Right lobe of liver (tissue), 6 donors: ENCODE measurements around the gene ATE1. TPM values are rescaled to one million over a fixed set of nuclear protein-coding genes. Genes with fewer than 3 reads are reported as not detected.

ENCODE experiments used
- ATAC-seq, 4 donors: fragments of 200-7000 bp; cut with Tn5 transposase; one replicate each; pipeline ENCODE4 v1.9.1; 2020; ENCODE audit warnings: mild to moderate bottlenecking in 4 of 4, moderate library complexity in 4 of 4
- DNase-seq, 3 donors: peaks; one replicate each; pipeline ENCODE4 v3.0.0-alpha.2; 2020
- H3K27ac ChIP-seq, 3 donors: fragments of 200-600 bp; one replicate each; pipeline ENCODE4 v1.8.0; 2022
- H3K27me3 ChIP-seq, 2 donors: fragments of 200-600 bp; one replicate each; pipeline ENCODE4 v1.8.0; 2022
- H3K36me3 ChIP-seq, 4 donors: fragments of 200-600 bp; sonication (generic) in 1 of 4; one replicate each; pipeline versions ENCODE4 v1.5.1 to v1.8.0; 2017 to 2022; ENCODE audit warnings: control low read depth in 1 of 4
- H3K4me1 ChIP-seq, 4 donors: fragments of 200-600 bp; sonication (generic) in 1 of 4; one replicate each; pipeline versions ENCODE4 v1.5.1 to v1.8.0; 2017 to 2022; ENCODE audit warnings: control low read depth in 1 of 4
- H3K4me3 ChIP-seq, 3 donors: fragments of 200-600 bp; one replicate each; pipeline ENCODE4 v1.8.0; 2022
- H3K9me3 ChIP-seq, 4 donors: fragments of 200-600 bp; sonication (generic) in 1 of 4; one replicate each; pipeline versions ENCODE4 v1.5.1 to v1.8.0; 2017 to 2022; ENCODE audit warnings: control low read depth in 1 of 4
- CTCF ChIP-seq, 4 donors: fragments of 200-600 bp in 3 of 4; fragments of 450-650 bp in 1 of 4; IDR thresholded peaks; one replicate each; pipeline versions ENCODE4 v1.5.1 to v1.8.0; 2016 to 2022; ENCODE audit warnings: antibody characterized with exemption in 4 of 4, mild to moderate bottlenecking in 2 of 4
- POLR2A ChIP-seq: fragments of 450-650 bp; IDR thresholded peaks from one replicate; pipeline ENCODE4 v1.6.1; 2017; ENCODE audit warnings: antibody characterized with exemption, mild to moderate bottlenecking
- WGBS: methylation state at CpG from one replicate; pipeline ENCODE4 v1.1.6; 2018; ENCODE audit warnings: low coverage, low lambda C conversion rate; ENCODE audit not compliant: insufficient coverage; ENCODE audit errors: missing lambda C conversion rate; 5-methylcytosine and 5-hydroxymethylcytosine counted together
- intact Hi-C, 2 donors: fragments of 100-400 bp; cut with DNase I; formaldehyde crosslinking; loops; one replicate each; pipeline versions ENCODE4 v1.11.2 to v1.14.1; 2022
- total RNA-seq, 6 experiments: library from RNA; depleted of rRNA in 2 of 6; stranded (reverse); fragments of >200 nt in 2 of 6; fragmentation: NEBNext Ultra II Directional in 3 of 6; extraction: Animal tissue kit (Norgen Biotek cat#: 25700) in 3 of 6; gene quantifications; one replicate each; pipeline versions ENCODE4 v1.1.0 to v1.2.4, GENCODE V29; 2016 to 2023
- donor health status: DM: no; HTN: yes; CAD: no.
- donor health status: DM: no; HTN: no; CAD: no.
- donor health status: DM: no; HTN: no; CAD: no.
- donor health status: DM: no; HTN: yes; CAD: no.
- donor health status: DM: no; HTN: yes; CAD: no.

ATE1 gene
- total RNA-seq, 6 experiments from 2014 or later = 17.7 to 21.6 (median 19.9) TPM

DNA sequence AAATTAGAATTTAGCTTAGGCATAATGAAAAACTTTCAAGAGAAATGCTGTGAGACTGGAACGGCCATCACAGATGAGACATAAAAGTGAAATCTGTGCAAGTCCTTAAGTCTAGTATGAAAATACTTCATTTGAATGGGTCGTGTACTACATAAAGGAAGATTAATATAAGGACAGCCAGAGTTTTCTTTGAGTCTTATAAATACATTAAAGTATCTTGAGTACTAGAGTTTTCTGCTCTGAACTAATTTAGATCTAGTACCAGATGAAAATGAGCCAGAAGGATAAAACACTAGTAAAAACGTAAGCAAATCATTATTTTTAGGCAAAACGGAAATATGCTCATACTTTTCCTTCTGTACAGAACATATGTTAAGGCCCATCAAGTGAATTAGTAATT, 93.1 kb downstream of the ATE1 start:
- Histone ChIP-seq H3K4me1 (no peaks in the 10 kb centered on the region), H3K27me3 (no peaks in the 10 kb centered on the region), H3K4me3 (no peak overlapping the region), H3K36me3 (peaks cover 0 to 10% (median 3%) of the 10 kb centered on the region in 4 donors), H3K9me3 (no peaks in the 10 kb centered on the region), H3K27ac (no peak overlapping the region)
- ATAC-seq (no peak), DNase-seq (no peak)
- WGBS = 94% methylated on average over 4 of the region's 4 CpGs
- intact Hi-C loops = no loop called here
- TF ChIP-seq POLR2A (no peak), CTCF (IDR thresholded peaks at IDR 0.05) (no peak)

- intact Hi-C loops = no loop called here
- H3K36me3 ChIP-seq = peaks cover 0 to 10% (median 3%) of the 10 kb centered on the region in 4 donors
- H3K9me3 ChIP-seq = no peaks in the 10 kb centered on the region
- H3K4me3 ChIP-seq = no peak overlapping the region
- H3K4me1 ChIP-seq = no peaks in the 10 kb centered on the region
- ATAC-seq (no peak), DNase-seq (no peak)
- WGBS = 58% methylated on average over 1 of the region's 1 CpG
- TF ChIP-seq POLR2A (no peak), CTCF (IDR thresholded peaks at IDR 0.05) (no peak)
- H3K27ac ChIP-seq = no peak overlapping the region
- H3K27me3 ChIP-seq = no peaks in the 10 kb centered on the region
These were observed 94.4 kb downstream of the ATE1 start for GRCh38 chr10:121833387-121833786.

GRCh38 chr10:121832647-121833046, 95.2 kb downstream of the ATE1 start:
- intact Hi-C loops = no loop called here
- TF ChIP-seq CTCF (IDR thresholded peaks at IDR 0.05) (no peak), POLR2A (no peak)
- no peaks in the 10 kb centered on the region for H3K27me3 ChIP-seq
- WGBS = 87% methylated on average over 2 of the region's 3 CpGs
- ATAC-seq (no peak), DNase-seq (no peak)
- no peak overlapping the region for H3K27ac ChIP-seq
- H3K36me3 ChIP-seq = peaks cover 0 to 17% (median 3%) of the 10 kb centered on the region in 4 donors
- H3K9me3 ChIP-seq = no peaks in the 10 kb centered on the region
- H3K4me3 ChIP-seq = no peak overlapping the region
- H3K4me1 ChIP-seq = no peaks in the 10 kb centered on the region

- no peak overlapping the region for H3K27ac ChIP-seq
- DNase-seq = no peak
- H3K27me3 ChIP-seq = no peaks in the 10 kb centered on the region
- H3K4me1 ChIP-seq = no peaks in the 10 kb centered on the region
- no peak overlapping the region for H3K4me3 ChIP-seq
- H3K36me3 ChIP-seq = peaks cover 0 to 18% (median 3%) of the 10 kb centered on the region in 4 donors
- TF ChIP-seq POLR2A (no peak), CTCF (IDR thresholded peaks at IDR 0.05) (no peak)
- H3K9me3 ChIP-seq = no peaks in the 10 kb centered on the region
- no peak for ATAC-seq
- 100% methylated on average over 1 of the region's 1 CpG for WGBS
- intact Hi-C loops = no loop called here
These were observed 96.1 kb downstream of the ATE1 start for GRCh38 chr10:121831777-121832176.

GRCh38 chr10:121831237-121831636, 96.6 kb downstream of the ATE1 start:
- H3K9me3 ChIP-seq = no peaks in the 10 kb centered on the region
- no peak for DNase-seq

More at GRCh38 chr10:121831237-121831636, 96.6 kb downstream of the ATE1 start:
- ATAC-seq = no peak
- peaks cover 0 to 16% (median 3%) of the 10 kb centered on the region in 4 donors for H3K36me3 ChIP-seq
- no peak overlapping the region for H3K4me3 ChIP-seq
- H3K4me1 ChIP-seq = no peaks in the 10 kb centered on the region
- intact Hi-C loops = no loop called here
- H3K27me3 ChIP-seq = no peaks in the 10 kb centered on the region
- TF ChIP-seq CTCF (IDR thresholded peaks at IDR 0.05) (no peak), POLR2A (no peak)
- H3K27ac ChIP-seq = no peak overlapping the region
- WGBS = 83% methylated on average over 5 of the region's 6 CpGs
